Neuronal stem cell (in vitro differentiated cells): Measurements from ENCODE around the gene CMSS1.

Experiments
- DNase-seq: peaks from one replicate; pipeline ENCODE4 v3.0.0-alpha.2; 2013; ENCODE audit warnings: low spot score
- H2AFZ ChIP-seq: one replicate; pipeline ENCODE4 v1.6.1; 2013; ENCODE audit warnings: mild to moderate bottlenecking, low read length, inconsistent platforms
- H2AK5ac ChIP-seq: 2 replicates; pipeline ENCODE4 v1.6.1; 2013; ENCODE audit warnings: low read depth, mild to moderate bottlenecking, inconsistent platforms, low read length, moderate library complexity, mixed read lengths
- H2BK120ac ChIP-seq: 2 replicates; pipeline ENCODE4 v1.6.1; 2013; ENCODE audit warnings: low read depth, mild to moderate bottlenecking, inconsistent platforms, low read length, moderate library complexity, mixed read lengths
- H2BK12ac ChIP-seq: one replicate; pipeline ENCODE4 v1.6.1; 2013; ENCODE audit warnings: low read length, inconsistent platforms
- H2BK15ac ChIP-seq: 2 replicates; pipeline ENCODE4 v1.6.1; 2013; ENCODE audit warnings: mild to moderate bottlenecking, low read length, inconsistent platforms, mixed read lengths
- H2BK5ac ChIP-seq: one replicate; pipeline ENCODE4 v1.6.1; 2013; ENCODE audit warnings: inconsistent platforms, mild to moderate bottlenecking, low read length, moderate library complexity
- H3K14ac ChIP-seq: one replicate; pipeline ENCODE4 v1.6.1; 2013; ENCODE audit warnings: low read length, inconsistent platforms
- H3K18ac ChIP-seq: 2 replicates; pipeline ENCODE4 v1.6.1; 2013; ENCODE audit warnings: low read length, inconsistent platforms
- H3K23ac ChIP-seq: 2 replicates; pipeline ENCODE4 v1.6.1; 2013; ENCODE audit warnings: low read depth, mild to moderate bottlenecking, mixed read lengths, low read length, inconsistent platforms; ENCODE audit not compliant: poor library complexity
- H3K27ac ChIP-seq: replicated peaks from 3 replicates; pipeline ENCODE4 v1.5.1; 2013; ENCODE audit warnings: low read length, inconsistent platforms
- H3K27me3 ChIP-seq, 3 experiments: 2 replicates each; pipeline ENCODE4 v1.6.1; 2013; ENCODE audit warnings: low read length in 3 of 3, mild to moderate bottlenecking in 2 of 3, inconsistent platforms in 1 of 3, low read depth in 1 of 3, mixed read lengths in 1 of 3, moderate library complexity in 1 of 3; ENCODE audit not compliant: control insufficient read depth in 3 of 3, insufficient read depth in 3 of 3
- H3K36me3 ChIP-seq, 2 donors: replicated peaks in 1 of 2; 2 replicates each; pipeline ENCODE4 v1.6.1; 2013; ENCODE audit warnings: low read length in 2 of 2; ENCODE audit not compliant: control insufficient read depth in 2 of 2, insufficient read depth in 2 of 2
- H3K4ac ChIP-seq: 2 replicates; pipeline ENCODE4 v1.6.1; 2013; ENCODE audit warnings: inconsistent platforms, mild to moderate bottlenecking, low read length, moderate library complexity
- H3K4me1 ChIP-seq, 2 donors: 1 replicate in 1 of 2; 2 replicates in 1 of 2; pipeline ENCODE4 v1.6.1; 2013; ENCODE audit warnings: low read length in 2 of 2, low read depth in 1 of 2; ENCODE audit not compliant: control insufficient read depth in 2 of 2, insufficient read depth in 1 of 2
- H3K4me2 ChIP-seq: one replicate; pipeline ENCODE4 v1.6.1; 2013; ENCODE audit warnings: mild to moderate bottlenecking, low read length, inconsistent platforms; ENCODE audit not compliant: insufficient read depth, poor library complexity, severe bottlenecking
- H3K4me3 ChIP-seq, 2 donors: 2 replicates each; pipeline ENCODE4 v1.5.1; 2013; ENCODE audit warnings: low read length in 2 of 2, mild to moderate bottlenecking in 2 of 2, inconsistent platforms in 1 of 2, moderate library complexity in 1 of 2
- H3K79me1 ChIP-seq: one replicate; pipeline ENCODE4 v1.6.1; 2013; ENCODE audit warnings: low read depth, mild to moderate bottlenecking, inconsistent platforms, low read length, moderate library complexity
- H3K9ac ChIP-seq: one replicate; pipeline ENCODE4 v1.6.1; 2013; ENCODE audit warnings: mild to moderate bottlenecking, low read depth, low read length, inconsistent platforms; ENCODE audit not compliant: poor library complexity
- H3K9me3 ChIP-seq, 2 donors: replicated peaks in 1 of 2; 2 replicates each; pipeline versions ENCODE3 to v1.6.1; 2013; ENCODE audit warnings: low read length in 2 of 2, mild to moderate bottlenecking in 2 of 2, inconsistent platforms in 1 of 2, low read depth in 1 of 2, mixed read lengths in 1 of 2, moderate library complexity in 1 of 2; ENCODE audit not compliant: control insufficient read depth in 2 of 2, insufficient read depth in 1 of 2
- H4K8ac ChIP-seq: one replicate; pipeline ENCODE4 v1.6.1; 2013; ENCODE audit warnings: low read depth, mild to moderate bottlenecking, inconsistent platforms, low read length, moderate library complexity
- H4K91ac ChIP-seq: one replicate; pipeline ENCODE4 v1.6.1; 2013; ENCODE audit warnings: low read length, low read depth, mild to moderate bottlenecking, inconsistent platforms; ENCODE audit not compliant: poor library complexity
- WGBS, 2 donors: extraction: QIAGEN DNeasy Blood & Tissue Kit; methylation state at CpG; one replicate each; pipeline ENCODE4 v1.1.7; 2013; ENCODE audit warnings: missing lambda C conversion rate in 2 of 2, mixed read lengths in 1 of 2; ENCODE audit not compliant: insufficient read length in 2 of 2, insufficient replicate concordance in 1 of 2; ENCODE audit errors: extremely low coverage in 2 of 2; 5-methylcytosine and 5-hydroxymethylcytosine counted together

The CMSS1 gene

DNA sequence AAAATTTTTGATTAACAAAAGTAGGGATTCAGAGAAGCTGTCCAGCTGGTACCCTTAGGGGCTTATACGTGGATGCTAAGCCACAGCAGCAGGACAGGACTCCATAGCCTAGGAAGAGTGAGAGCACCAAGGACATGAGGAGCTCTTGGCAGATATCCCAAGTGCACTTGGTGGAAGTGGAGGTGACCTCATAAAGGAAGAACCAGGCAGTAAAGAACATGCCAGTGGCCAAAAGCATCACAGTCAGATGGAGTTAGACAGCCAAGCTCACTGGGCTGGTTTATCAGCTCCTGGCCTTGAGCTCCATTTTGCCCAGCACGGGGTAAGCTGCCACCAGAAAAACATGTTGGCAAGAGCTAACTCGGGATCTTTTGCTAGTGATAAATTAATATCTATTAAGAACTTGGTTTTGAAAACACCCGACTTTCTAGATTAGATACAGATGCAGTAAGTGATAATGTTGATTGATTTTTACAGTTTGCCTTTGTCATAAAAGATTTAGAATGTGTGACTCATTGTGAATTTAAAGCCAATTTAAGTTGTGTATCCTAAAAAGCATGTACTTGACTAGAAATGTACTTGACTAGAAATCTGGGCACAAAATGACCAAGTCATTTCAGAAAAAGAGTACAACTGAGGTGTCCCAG lies 108.0 kb downstream of the CMSS1 start:
- peaks cover 23 to 28% of the 10 kb centered on the region in 2 donors for H3K4me1 ChIP-seq

DNA sequence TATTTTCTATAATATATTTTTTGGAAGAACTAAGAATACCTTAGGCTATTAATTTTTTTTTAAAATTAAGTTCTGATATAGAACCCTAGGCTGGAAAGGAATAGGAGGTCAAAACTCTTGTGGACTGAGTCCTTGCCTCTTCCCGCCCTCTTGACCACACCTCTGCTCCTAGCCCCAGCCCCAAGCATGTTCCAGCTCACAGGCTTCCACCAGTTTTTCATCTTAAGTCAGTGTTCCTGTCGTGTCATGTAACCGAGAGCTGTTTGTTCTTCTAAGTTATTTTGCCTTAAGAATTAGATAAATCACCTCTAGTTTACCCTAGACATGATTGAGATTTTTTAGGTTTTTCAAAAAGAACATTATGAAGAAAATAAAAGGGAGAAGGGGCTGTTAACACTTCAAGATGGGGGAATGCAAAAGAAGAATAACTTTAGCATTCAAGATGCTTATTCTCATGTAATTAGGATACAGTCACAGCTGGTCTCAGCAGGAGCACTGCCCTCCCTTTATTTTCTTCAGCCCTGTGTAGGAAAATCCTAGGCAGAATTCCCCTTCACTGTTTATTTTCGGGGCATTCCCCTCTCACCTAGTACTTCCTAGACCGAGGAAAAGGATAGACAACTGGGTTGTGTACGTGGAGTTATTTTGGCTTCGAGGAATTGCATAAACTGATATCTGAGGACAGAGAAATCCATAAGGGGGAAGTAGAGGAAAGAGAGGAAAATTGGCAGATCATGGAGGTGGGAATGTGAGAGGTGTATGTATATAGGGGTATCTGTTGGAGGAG lies 110.2 kb downstream of the CMSS1 start:
- Histone ChIP-seq H3K18ac (no peak overlapping the region), H3K79me1 (peaks cover 2% of the 10 kb centered on the region), H3K4me1 (peaks cover 19 to 22% of the 10 kb centered on the region in 2 donors), H2AK5ac (no peak overlapping the region), H3K9ac (no peak overlapping the region), H4K91ac (no peak overlapping the region), H3K36me3 (no peaks in the 10 kb centered on the region), H2BK15ac (no peak overlapping the region), H4K8ac (no peak overlapping the region), H2BK12ac (no peak overlapping the region), H3K4ac (no peak overlapping the region), H2BK120ac (no peak overlapping the region), H3K14ac (no peak overlapping the region), H3K23ac (no peak overlapping the region), H2AFZ (peak overlapping the region; percentile 51), H3K27ac (no peak overlapping the region), H3K27me3 (no peaks in the 10 kb centered on the region), H2BK5ac (no peak overlapping the region), H3K9me3 (no peaks in the 10 kb centered on the region), H3K4me2 (no peak overlapping the region), H3K4me3 (peak overlapping the region in 1 of 2 donors; percentile 4)
- no CpG with 5 or more reads among the region's 7 CpGs for WGBS, 2 donors
- no peak for DNase-seq

More for the DNA sequence above, 108.0 kb downstream of the CMSS1 start:
- Histone ChIP-seq H2AFZ (no peak overlapping the region), H3K79me1 (peaks cover 2% of the 10 kb centered on the region), H3K4me3 (no peak overlapping the region), H3K27ac (no peak overlapping the region), H3K18ac (no peak overlapping the region), H3K4ac (no peak overlapping the region), H3K9me3 (no peaks in the 10 kb centered on the region), H3K36me3 (no peaks in the 10 kb centered on the region), H3K27me3 (no peaks in the 10 kb centered on the region), H3K9ac (no peak overlapping the region), H2BK15ac (no peak overlapping the region), H4K8ac (no peak overlapping the region), H2BK120ac (no peak overlapping the region), H2BK5ac (no peak overlapping the region), H3K14ac (no peak overlapping the region), H2BK12ac (no peak overlapping the region), H3K23ac (no peak overlapping the region), H2AK5ac (no peak overlapping the region), H4K91ac (no peak overlapping the region), H3K4me2 (no peak overlapping the region)
- no peak for DNase-seq
- WGBS, 2 donors, result no CpG with 5 or more reads among the region's 4 CpGs

DNA sequence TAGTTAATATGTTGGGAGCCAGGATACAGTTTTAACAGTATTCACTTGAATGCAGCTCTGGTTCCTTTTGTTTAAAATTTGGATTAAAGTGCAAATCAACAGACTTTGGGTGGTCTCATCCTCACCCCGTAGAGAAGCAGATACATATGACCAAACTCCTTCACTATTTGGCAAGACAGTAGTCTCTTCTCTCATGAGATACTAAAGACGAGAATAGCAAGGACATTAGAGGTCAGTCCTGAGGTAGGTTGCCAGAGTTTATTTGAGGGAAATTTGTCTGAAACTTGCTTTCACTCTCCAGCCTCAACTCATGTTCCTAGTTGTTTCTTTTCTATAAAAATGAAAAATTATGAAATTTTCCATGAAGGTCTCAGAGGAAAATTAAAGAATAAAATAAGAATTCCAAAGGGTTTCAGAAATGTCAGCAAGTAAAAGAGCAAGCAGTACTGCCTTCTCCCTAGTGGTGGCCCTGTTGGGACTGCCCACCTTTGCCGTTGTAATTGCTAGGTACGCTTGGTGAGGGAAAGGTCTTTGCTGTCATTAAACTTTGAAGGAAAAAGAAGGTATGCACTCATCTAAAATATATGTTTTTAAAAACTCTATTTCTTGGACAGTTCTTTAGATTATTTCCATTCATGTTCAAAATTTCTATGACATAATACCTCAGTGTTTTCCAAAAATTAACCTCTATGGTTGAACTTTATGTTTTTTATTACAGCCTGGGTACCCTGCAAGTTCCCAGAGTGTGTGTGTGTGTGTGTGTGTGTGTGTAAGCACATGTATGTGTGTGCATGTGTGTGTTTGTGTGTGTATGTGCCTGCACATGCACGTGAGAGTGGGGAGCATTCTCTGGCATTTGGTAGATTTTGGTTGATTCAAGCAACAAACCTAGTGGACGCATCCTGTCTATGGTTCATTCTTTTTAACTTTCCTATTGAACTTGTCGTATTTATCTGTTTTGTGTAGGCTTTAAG lies 111.4 kb downstream of the CMSS1 start:
- no peak overlapping the region for H3K4ac ChIP-seq
- no peak overlapping the region for H3K23ac ChIP-seq
- H3K4me2 ChIP-seq, result no peak overlapping the region
- no peak overlapping the region for H3K9ac ChIP-seq
- no peaks in the 10 kb centered on the region for H3K27me3 ChIP-seq
- H2BK12ac ChIP-seq, result no peak overlapping the region
- H3K4me1 ChIP-seq, result peaks cover 19 to 22% of the 10 kb centered on the region in 2 donors
- no peak overlapping the region for H3K4me3 ChIP-seq
- no peaks in the 10 kb centered on the region for H3K9me3 ChIP-seq
- no peak overlapping the region for H4K91ac ChIP-seq
- DNase-seq, result no peak
- no peak overlapping the region for H3K27ac ChIP-seq
- H2AFZ ChIP-seq, result no peak overlapping the region
- H4K8ac ChIP-seq, result no peak overlapping the region
- WGBS, 2 donors, result no CpG with 5 or more reads among the region's 7 CpGs
- no peaks in the 10 kb centered on the region for H3K36me3 ChIP-seq
- H3K79me1 ChIP-seq, result peaks cover 2% of the 10 kb centered on the region
- H2BK15ac ChIP-seq, result no peak overlapping the region
- no peak overlapping the region for H3K18ac ChIP-seq
- no peak overlapping the region for H2BK120ac ChIP-seq
- H2BK5ac ChIP-seq, result no peak overlapping the region
- no peak overlapping the region for H3K14ac ChIP-seq
- no peak overlapping the region for H2AK5ac ChIP-seq
